Activated CD4-positive, alpha-beta T cell treated with anti-CD3 and anti-CD28 coated beads for 24 hours (primary cell): ENCODE results near the gene HDAC10.

ENCODE experiments used
- DNase-seq, 2 donors: peaks; one replicate each; pipeline ENCODE4 v3.0.0-alpha.2; 2020; ENCODE audit warnings: low read depth in 2 of 2

Gene HDAC10

GRCh38 chr22:50202130-50202666, 48.9 kb downstream of the HDAC10 start:
- DNase-seq: no peak

GRCh38 chr22:50201191-50202129, 49.6 kb downstream of the HDAC10 start:
- DNase-seq: no peak

- peak; percentile 85 to 89 for DNase-seq
These were observed 50.4 kb downstream of the HDAC10 start, which contains the start of gene SELENOO for GRCh38 chr22:50200461-50201190. TSS of gene SELENOO (plus strand) at chr22:50201011. CDS start at chr22:50201037, 26 bp downstream.

- no peak for DNase-seq
These were observed 51.1 kb downstream of the HDAC10 start for GRCh38 chr22:50199829-50200460.

GRCh38 chr22:50199251-50199721, 51.8 kb downstream of the HDAC10 start:
- no peak for DNase-seq

- no peak for DNase-seq
These were observed 52.4 kb downstream of the HDAC10 start for GRCh38 chr22:50198624-50199017.

GRCh38 chr22:50197856-50198623, 53.0 kb downstream of the HDAC10 start:
- DNase-seq: no peak

- no peak for DNase-seq
These were observed 53.9 kb downstream of the HDAC10 start for GRCh38 chr22:50197000-50197800.

GRCh38 chr22:50196256-50196655, 54.8 kb downstream of the HDAC10 start:
- no peak for DNase-seq
